Gastrocnemius medialis (tissue), 4 donors: ENCODE data around the gene FAM174C.

Experiments used
- CTCF ChIP-seq, 5 experiments: fragments of 450-650 bp in 3 of 5; fragments of 200-600 bp in 2 of 5; sonication (generic) in 2 of 5; IDR thresholded peaks in 4 of 5; conservative IDR thresholded peaks in 1 of 5; 1 replicate in 4 of 5; 2 replicates in 1 of 5; pipeline ENCODE4 v1.5.1; 2016 to 2019; ENCODE audit warnings: antibody characterized with exemption in 5 of 5, mild to moderate bottlenecking in 3 of 5, moderate library complexity in 3 of 5
- POLR2A ChIP-seq, 2 donors: fragments of 450-650 bp; IDR thresholded peaks; one replicate each; pipeline ENCODE4 v1.6.1; 2017; ENCODE audit warnings: antibody characterized with exemption in 2 of 2, mild to moderate bottlenecking in 2 of 2, moderate library complexity in 2 of 2

GRCh38 chr19:1274852-1275259 is 474 bp upstream of the FAM174C start:
- no peak for TF ChIP-seq CTCF (IDR thresholded peaks at IDR 0.05 in 4 of 5, conservative IDR thresholded peaks at IDR 0.05 in 1 of 5)
- TF ChIP-seq POLR2A (IDR thresholded peaks at IDR 0.05), result no peak
